H4 (cell line): ENCODE data around the gene EYS. TPM values are rescaled to one million over a fixed set of nuclear protein-coding genes. Genes with fewer than 3 reads are reported as not detected.

ENCODE experiments used
- DNase-seq: peaks from one replicate; pipeline ENCODE4 v3.0.0-alpha.2; 2015; ENCODE audit warnings: low spot score
- total RNA-seq: library from RNA; depleted of rRNA; stranded (reverse); fragments of >200 nt; shearing (Covaris generic); gene quantifications from 2 replicates; pipeline ENCODE4 v1.2.3, GENCODE V29; 2014

The EYS gene
- total RNA-seq, 1 experiment from 2014 or later = 0.17 TPM

- no peak for DNase-seq
Observed at GRCh38 chr6:64723327-64724058, 983.5 kb downstream of the EYS start.

DNA sequence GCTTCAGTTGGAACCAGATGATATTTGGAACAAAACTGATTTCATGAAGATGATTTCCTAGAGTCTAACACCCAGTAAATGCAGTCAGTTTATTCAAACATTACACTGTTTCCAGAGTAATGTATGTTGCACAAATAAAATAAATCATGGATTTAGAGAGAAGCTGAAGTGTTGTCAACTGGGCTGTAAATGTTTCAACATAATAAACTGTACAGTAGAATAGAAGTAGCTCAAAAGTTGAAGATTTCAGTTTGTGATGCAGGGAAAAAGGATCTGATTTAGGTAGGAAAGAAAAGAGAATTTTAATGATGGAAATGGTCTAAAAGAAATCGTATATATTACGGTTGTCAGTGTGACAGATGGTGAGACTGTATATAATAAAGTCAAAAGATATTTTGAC lies 985.2 kb downstream of the EYS start:
- no peak for DNase-seq

DNA sequence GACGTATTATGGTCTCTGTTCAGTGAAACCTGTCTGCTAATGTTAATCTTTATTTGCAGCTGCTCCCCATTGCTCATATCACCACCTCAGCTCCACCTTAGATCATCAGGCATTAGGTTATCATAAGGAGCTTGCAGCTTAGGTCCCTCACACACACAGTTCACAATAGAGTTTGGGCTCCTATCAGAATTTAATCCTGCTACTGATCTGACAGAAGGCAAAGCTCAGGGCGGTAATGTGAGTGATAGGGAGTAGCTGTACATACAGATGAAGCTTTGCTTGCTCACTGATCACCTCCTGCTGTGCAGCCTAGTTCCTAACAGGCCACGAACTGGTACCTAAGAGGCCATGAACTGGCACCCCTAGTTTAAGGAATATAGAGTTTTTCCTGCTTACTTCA lies 989.7 kb downstream of the EYS start:
- no peak for DNase-seq

DNA sequence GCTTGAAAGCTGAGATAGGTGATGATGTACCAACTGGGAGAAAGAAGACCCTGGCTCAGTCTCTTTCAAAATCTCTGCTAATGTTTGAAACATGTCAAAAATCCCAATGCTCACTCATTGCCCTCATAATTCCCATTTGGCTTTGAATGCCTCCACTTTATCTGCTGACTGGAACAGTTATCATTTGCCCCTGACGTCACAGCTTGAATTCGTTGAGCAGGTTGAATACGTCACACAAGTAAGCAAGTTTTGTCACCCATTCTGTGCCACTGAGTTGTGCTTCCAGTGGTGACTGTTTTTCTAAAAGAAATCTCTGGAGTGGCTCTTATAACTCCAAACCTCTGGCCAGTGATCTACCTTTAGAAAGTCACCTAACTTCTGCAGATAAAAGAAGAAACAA lies 991.4 kb downstream of the EYS start:
- no peak for DNase-seq

DNA sequence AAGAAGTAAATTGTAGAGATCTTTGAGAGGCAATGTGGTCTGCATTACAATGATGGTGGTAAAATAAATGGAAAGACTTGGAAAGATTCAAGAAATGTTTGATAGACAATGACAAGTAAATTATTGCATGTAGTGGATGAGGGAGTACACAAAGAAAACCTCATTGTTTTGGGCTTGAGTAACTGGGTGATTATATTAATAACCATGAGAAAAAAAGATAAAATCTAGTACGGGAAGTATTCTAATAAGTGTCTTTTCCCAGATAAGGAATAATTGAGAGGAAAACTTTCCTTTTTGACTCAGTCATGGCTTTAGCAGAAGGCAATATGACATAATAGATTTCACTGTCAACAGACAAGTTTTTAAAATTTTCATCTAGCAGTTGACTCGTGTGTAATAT lies 993.0 kb downstream of the EYS start:
- DNase-seq = no peak

DNA sequence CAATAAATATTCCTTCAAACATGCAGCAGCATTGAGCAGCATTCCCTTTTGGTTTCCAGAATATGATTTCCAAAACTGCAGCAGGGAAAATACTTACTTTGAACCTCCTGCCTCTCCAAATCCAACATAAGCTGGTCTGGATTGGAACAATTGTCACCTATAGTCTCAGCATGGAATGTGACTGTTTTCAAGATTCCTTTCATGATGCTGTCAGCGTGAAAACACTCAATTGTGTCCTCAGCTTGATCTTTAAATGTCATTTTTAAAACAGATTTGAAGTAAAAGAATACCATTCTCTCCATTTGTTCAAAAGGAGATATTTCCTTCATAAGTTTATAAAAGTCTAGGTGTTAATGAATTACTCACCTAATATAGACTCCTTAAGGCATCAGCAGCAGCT lies 993.9 kb downstream of the EYS start:
- DNase-seq = no peak

DNA sequence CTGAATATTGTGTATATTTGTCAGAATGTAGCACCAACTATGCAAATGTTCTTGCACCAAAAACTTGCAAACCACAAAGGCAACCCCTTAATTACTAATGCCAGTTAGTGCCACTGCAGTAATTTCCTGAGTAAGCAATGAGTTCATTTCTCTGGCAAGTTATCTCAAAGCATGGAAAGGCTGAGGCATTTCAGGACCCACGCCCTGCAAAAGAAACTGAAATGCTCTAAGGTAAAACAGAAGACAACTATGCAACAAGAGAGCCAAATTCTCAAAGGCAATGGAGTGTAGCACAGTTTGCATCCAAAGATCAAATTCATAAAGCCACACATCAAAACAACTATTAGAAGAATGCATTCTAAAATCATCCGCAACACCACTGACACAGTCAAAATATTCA lies 994.4 kb downstream of the EYS start:
- DNase-seq = no peak

DNA sequence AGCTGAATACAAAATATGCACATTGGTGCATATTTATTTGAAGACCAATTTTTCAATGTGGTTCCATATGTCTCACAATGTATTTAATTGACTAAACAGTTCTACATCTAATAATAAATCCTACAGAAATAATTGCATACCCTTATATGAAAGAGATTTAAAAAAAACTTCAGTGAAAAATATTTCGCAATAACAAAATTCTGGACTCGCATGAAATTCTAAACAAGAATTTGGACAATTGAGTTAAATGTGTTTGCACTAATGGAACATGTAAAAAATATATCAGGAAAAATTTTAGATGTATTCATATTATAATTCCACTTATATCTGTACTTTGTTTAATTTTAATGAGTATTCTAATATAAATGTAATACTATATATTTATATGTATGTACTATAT lies 1003.1 kb downstream of the EYS start:
- DNase-seq = no peak

DNA sequence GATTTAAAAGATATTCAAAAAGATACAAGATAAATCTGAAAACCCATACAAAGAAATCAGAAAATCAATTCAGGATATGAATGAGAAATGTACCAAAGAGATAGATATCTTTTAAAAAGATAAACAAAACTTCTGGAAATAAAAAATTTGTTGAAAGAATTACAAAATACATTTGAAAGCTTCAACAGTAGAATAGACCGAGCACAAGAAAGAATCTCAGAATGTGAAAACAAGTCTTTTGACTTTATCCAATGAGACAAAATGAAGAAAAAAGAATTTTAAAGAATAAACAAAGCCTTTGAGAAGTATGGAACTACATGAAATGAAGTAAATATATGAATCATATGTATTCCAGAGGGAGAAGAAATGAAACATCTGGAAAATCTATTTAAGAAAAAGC lies 1011.0 kb downstream of the EYS start:
- no peak for DNase-seq

DNA sequence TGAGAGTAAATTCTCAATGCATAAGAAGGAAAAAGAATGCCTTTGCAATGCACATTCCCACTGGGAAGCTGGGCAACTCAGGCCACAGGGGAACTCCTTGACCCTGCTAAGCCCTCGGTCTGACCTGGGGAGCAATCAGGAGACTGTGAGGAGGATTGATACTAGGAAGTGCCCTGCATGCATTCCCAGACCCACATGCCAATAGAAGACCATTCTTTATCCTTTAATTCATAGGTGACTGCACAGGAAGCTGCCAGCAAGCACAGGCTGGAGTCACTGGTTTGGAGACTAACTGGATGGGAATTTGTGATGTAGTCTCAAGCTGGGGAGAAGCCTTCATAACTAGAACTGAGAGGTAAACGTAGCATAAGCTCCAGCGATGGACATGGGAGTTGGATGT lies 1012.7 kb downstream of the EYS start:
- no peak for DNase-seq

DNA sequence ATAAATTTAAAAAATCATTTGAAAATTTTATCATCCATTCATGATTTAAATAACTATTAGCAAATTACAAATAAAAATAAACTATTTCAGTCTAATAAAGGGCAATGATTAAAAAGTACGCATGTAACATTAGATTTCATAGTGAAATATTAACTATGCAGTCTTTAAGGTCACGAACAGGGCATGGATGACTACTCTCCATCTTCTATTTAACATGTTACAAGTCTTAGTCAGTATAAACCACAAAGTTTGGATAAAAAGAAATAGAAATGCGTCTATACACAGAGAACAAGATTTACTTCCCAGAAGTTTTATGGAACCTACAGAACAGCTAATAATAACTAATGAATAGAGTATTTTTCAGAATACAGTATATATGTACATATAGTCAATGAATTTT lies 1016.0 kb downstream of the EYS start:
- DNase-seq = no peak

- no peak for DNase-seq
Observed at GRCh38 chr6:64685401-64685800, 1021.6 kb downstream of the EYS start.

GRCh38 chr6:64683682-64684081 lies 1023.3 kb downstream of the EYS start:
- DNase-seq = peak; percentile 94

DNA sequence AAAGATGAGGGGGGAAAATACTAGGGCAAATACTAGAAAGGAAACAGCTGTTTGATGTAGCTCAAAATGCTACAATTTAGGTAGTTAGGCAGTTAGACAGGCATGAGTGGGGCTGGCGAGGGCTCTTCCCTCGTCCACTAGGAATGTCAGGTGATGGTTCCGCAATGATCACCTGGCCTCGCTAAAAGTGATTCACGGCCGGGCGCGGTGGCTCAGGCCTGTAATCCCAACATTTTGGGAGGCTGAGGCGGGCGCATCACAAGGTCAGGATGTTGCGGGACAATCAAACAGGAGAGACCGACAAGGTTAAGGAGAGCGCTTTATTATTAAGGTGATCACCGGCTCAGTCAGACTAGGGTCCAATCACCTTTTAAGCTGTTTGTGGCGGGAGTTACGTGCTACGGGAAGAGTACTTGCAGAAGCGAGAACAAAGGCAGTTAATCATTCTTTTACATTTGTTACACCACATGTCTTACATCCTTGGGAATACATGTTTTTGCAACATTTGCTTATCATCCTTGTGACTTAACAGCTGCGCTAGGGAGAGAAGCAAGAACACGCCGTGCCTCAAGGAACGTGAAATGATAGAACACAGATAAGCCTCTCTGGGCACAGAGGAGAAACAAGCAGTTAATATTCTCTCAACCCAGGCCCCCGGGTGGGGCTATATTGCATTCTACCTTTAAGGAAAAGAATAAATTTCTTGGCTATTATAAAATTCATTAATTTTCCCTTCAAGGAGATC lies 1025.4 kb downstream of the EYS start:
- DNase-seq = no peak

GRCh38 chr6:64680446-64680845 lies 1026.6 kb downstream of the EYS start:
- peak; percentile 85 for DNase-seq

- no peak for DNase-seq
Observed at GRCh38 chr6:64679416-64679815, 1027.6 kb downstream of the EYS start.

- DNase-seq = no peak
Observed at GRCh38 chr6:64672651-64673050, 1034.4 kb downstream of the EYS start.

GRCh38 chr6:64672131-64672530 lies 1034.9 kb downstream of the EYS start:
- DNase-seq = peak; percentile 47

GRCh38 chr6:64665137-64665536 lies 1041.9 kb downstream of the EYS start:
- no peak for DNase-seq

- DNase-seq = no peak
Observed at GRCh38 chr6:64664480-64664879, 1042.5 kb downstream of the EYS start.

DNA sequence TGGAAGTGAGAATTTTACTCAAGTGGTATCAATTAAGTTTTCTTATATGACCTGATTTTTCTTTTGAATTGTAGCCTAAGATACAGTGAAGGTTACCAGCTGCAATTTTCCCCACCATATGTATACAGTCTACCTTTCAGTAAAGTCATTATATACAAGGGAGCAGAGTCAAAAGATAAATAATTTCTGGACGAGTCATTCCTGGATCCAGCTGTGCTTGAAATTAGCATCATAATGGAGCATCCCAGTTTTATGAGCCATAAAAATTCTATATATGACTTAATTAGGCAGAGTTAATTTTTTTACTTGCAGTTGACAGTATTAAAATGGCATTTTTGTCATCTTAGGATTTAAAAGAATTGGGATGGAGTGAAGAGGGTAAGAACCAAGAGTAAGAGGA lies 1063.0 kb downstream of the EYS start:
- DNase-seq = no peak

DNA sequence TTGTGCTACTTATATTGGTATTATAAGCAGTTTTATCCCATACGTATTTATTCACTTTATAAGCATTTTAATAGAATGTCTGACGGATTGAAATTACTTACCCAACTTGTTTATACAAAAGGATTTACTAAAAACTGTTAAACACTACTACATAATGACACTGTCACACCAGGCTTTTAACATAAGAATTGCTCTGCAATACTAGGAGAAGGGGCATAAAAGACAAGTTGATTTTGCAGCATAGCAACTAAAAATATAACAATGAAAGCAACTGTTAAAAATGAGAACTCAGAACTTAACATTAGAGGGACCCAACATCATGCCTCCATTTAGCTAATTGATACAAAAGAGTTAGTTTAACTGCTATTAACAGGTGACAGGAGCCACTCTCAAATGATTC lies 1076.1 kb downstream of the EYS start:
- DNase-seq = no peak

DNA sequence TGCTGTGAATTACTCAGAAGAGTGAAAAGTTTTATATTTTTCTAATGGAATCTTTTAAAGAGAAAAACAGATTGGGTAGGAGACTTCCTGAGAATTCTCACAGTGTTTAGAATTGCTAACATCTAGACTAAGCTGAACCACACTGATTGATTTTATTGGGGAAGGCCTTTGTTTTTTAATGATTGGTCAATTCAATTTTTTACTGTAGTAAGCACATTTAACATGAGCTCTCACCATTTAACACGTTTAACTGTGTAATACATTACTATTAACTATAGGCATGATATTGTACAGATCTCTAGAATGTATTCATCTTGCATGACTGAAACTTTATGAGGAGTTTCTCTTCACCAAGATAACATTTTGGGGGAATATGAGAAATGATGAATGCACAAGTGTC lies 1084.1 kb downstream of the EYS start:
- DNase-seq = no peak

DNA sequence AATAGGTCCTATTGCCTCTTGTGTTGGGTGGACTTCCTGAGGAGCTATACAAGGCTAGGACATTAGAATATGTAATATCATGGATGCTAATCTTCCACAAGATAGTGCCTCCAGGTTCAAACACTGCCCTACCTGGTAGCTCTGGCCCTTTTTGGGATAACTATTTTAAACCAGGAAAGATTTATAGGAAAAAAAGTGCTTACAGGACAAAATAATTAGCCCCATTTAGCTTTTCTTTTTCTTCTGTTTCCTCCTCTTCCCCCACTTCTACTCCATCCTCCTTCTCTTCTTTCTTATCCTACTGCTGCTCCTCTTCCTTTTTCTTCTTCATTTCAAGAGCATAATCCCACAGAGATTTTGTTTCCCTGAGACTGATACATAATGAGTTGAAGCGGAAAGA lies 1104.0 kb downstream of the EYS start:
- no peak for DNase-seq
